WTC11 (cell line): ENCODE results near the gene COMMD10. TPM values are rescaled to one million over a fixed set of nuclear protein-coding genes. Genes with fewer than 3 reads are reported as not detected.

ENCODE experiments used
- ATAC-seq: fragments of 200-7000 bp; cut with Tn5 transposase; 2 replicates; pipeline ENCODE4 v1.10.0; 2021; ENCODE audit warnings: mild to moderate bottlenecking, moderate library complexity
- Bru-seq: library from RNA; stranded (reverse); fragments of 400-500 nt; gene quantifications from one replicate; lab custom pipeline; 2021; lab: Mats Ljungman, UMichigan
- CTCF ChIA-PET: fragments of 300-600 bp; sonication (Branson Sonifier 250); formaldehyde crosslinking; loops from one replicate; lab custom pipeline; 2021; ENCODE audit warnings: antibody characterized with exemption; lab: Charles Lee
- POLR2A ChIA-PET: fragments of 350-600 bp; sonication (Branson Sonifier 250); formaldehyde crosslinking; loops from one replicate; lab custom pipeline; 2021; ENCODE audit warnings: antibody characterized with exemption; lab: Charles Lee
- DNase-seq: peaks from one replicate; pipeline ENCODE4 v3.0.0; 2021; ENCODE audit warnings: low spot score
- H3K27ac Mint-ChIP-seq: 2 replicates; pipeline ENCODE4 v1.8.0; 2021; ENCODE audit warnings: mixed read lengths
- H3K27me3 Mint-ChIP-seq: 2 replicates; pipeline ENCODE4 v1.8.0; 2021; ENCODE audit warnings: low read depth, mild to moderate bottlenecking, moderate library complexity, mixed read lengths
- H3K36me3 Mint-ChIP-seq: 2 replicates; pipeline ENCODE4 v1.8.0; 2021; ENCODE audit warnings: mixed read lengths
- H3K4me1 Mint-ChIP-seq: 2 replicates; pipeline ENCODE4 v1.8.0; 2022; ENCODE audit warnings: mixed read lengths
- H3K4me3 Mint-ChIP-seq: 2 replicates; pipeline ENCODE4 v1.8.0; 2021; ENCODE audit warnings: mild to moderate bottlenecking, moderate library complexity, mixed read lengths
- H3K9me3 Mint-ChIP-seq: 2 replicates; pipeline ENCODE4 v1.8.0; 2021; ENCODE audit warnings: mixed read lengths
- AFF4 ChIP-seq: sonication (generic); formaldehyde crosslinking; IDR thresholded peaks from 2 replicates; pipeline ENCODE4 v1.8.1; 2023; ENCODE audit warnings: mild to moderate bottlenecking, missing genetic modification reagents, borderline replicate concordance
- ATF1 ChIP-seq: sonication (generic); formaldehyde crosslinking; IDR thresholded peaks from 2 replicates; pipeline ENCODE4 v1.8.1; 2023; ENCODE audit warnings: mild to moderate bottlenecking, moderate library complexity, missing genetic modification reagents
- ATF3 ChIP-seq: sonication (generic); formaldehyde crosslinking; conservative IDR thresholded peaks from 2 replicates; pipeline ENCODE4 v1.8.1; 2022; ENCODE audit warnings: mild to moderate bottlenecking, missing genetic modification reagents
- CREB1 ChIP-seq: sonication (generic); formaldehyde crosslinking; IDR thresholded peaks from 2 replicates; pipeline ENCODE4 v1.8.0; 2023; ENCODE audit warnings: mild to moderate bottlenecking, missing genetic modification reagents
- CREM ChIP-seq: sonication (generic); formaldehyde crosslinking; IDR thresholded peaks from 2 replicates; pipeline ENCODE4 v1.8.1; 2022; ENCODE audit warnings: mild to moderate bottlenecking, missing genetic modification reagents, moderate library complexity
- E2F5 ChIP-seq: sonication (generic); formaldehyde crosslinking; IDR thresholded peaks from 2 replicates; pipeline ENCODE4 v1.8.1; 2022; ENCODE audit warnings: mild to moderate bottlenecking, moderate library complexity, missing genetic modification reagents
- ESRRA ChIP-seq: sonication (generic); formaldehyde crosslinking; IDR thresholded peaks from 2 replicates; pipeline ENCODE4 v1.8.1; 2022; ENCODE audit warnings: mild to moderate bottlenecking, missing genetic modification reagents, borderline replicate concordance
- FOXK1 ChIP-seq: sonication (generic); formaldehyde crosslinking; IDR thresholded peaks from 2 replicates; pipeline ENCODE4 v1.8.0; 2022; ENCODE audit warnings: mild to moderate bottlenecking, moderate library complexity, missing genetic modification reagents
- FOXP1 ChIP-seq: sonication (generic); formaldehyde crosslinking; IDR thresholded peaks from 2 replicates; pipeline ENCODE4 v1.8.0; 2022; ENCODE audit warnings: missing genetic modification reagents, mild to moderate bottlenecking, moderate library complexity, borderline replicate concordance
- GABPB1 ChIP-seq: sonication (generic); formaldehyde crosslinking; IDR thresholded peaks from 2 replicates; pipeline ENCODE4 v1.8.1; 2023; ENCODE audit warnings: mild to moderate bottlenecking, missing genetic modification reagents
- IRF2 ChIP-seq: sonication (generic); formaldehyde crosslinking; IDR thresholded peaks from 2 replicates; pipeline ENCODE4 v1.8.0; 2022; ENCODE audit warnings: low read depth, missing genetic modification reagents, borderline replicate concordance
- KAT7 ChIP-seq: sonication (generic); formaldehyde crosslinking; IDR thresholded peaks from 2 replicates; pipeline ENCODE4 v1.8.1; 2023; ENCODE audit warnings: missing genetic modification reagents, mild to moderate bottlenecking, borderline replicate concordance
- MAX ChIP-seq: sonication (generic); formaldehyde crosslinking; IDR thresholded peaks from 2 replicates; pipeline ENCODE4 v1.8.0; 2022; ENCODE audit warnings: mild to moderate bottlenecking, missing genetic modification reagents
- MYBL2 ChIP-seq: sonication (generic); formaldehyde crosslinking; IDR thresholded peaks from 2 replicates; pipeline ENCODE4 v1.8.1; 2023; ENCODE audit warnings: mild to moderate bottlenecking, moderate library complexity, missing genetic modification reagents
- NFYB ChIP-seq: sonication (generic); formaldehyde crosslinking; conservative IDR thresholded peaks from 2 replicates; pipeline ENCODE4 v1.8.0; 2022; ENCODE audit warnings: low read depth, missing genetic modification reagents
- NR3C1 ChIP-seq: sonication (generic); formaldehyde crosslinking; conservative IDR thresholded peaks from 2 replicates; pipeline ENCODE4 v1.8.1; 2023; ENCODE audit warnings: low read depth, mild to moderate bottlenecking, missing genetic modification reagents
- RELA ChIP-seq: sonication (generic); formaldehyde crosslinking; IDR thresholded peaks from 2 replicates; pipeline ENCODE4 v1.8.1; 2022; ENCODE audit warnings: missing genetic modification reagents, mild to moderate bottlenecking, borderline replicate concordance
- SMAD3 ChIP-seq: sonication (generic); formaldehyde crosslinking; IDR thresholded peaks from 2 replicates; pipeline ENCODE4 v1.8.0; 2022; ENCODE audit warnings: missing genetic modification reagents, mild to moderate bottlenecking, borderline replicate concordance
- SOX15 ChIP-seq: fragments of 250-450 bp; sonication (Bioruptor Pico); IDR thresholded peaks from 2 replicates; pipeline ENCODE4 v1.9.0; 2021; ENCODE audit warnings: mild to moderate bottlenecking
- SP1 ChIP-seq: sonication (generic); formaldehyde crosslinking; conservative IDR thresholded peaks from 2 replicates; pipeline ENCODE4 v1.8.1; 2022; ENCODE audit warnings: missing genetic modification reagents
- TEAD1 ChIP-seq: sonication (generic); formaldehyde crosslinking; IDR thresholded peaks from 2 replicates; pipeline ENCODE4 v1.8.0; 2022; ENCODE audit warnings: mild to moderate bottlenecking, missing genetic modification reagents
- TP53 ChIP-seq: sonication (generic); formaldehyde crosslinking; IDR thresholded peaks from 2 replicates; pipeline ENCODE4 v1.8.1; 2023; ENCODE audit warnings: mild to moderate bottlenecking, missing genetic modification reagents
- ZNF121 ChIP-seq: sonication (generic); formaldehyde crosslinking; IDR thresholded peaks from 2 replicates; pipeline ENCODE4 v1.8.0; 2023; ENCODE audit warnings: missing genetic modification reagents
- ZNF219 ChIP-seq: sonication (generic); formaldehyde crosslinking; IDR thresholded peaks from 2 replicates; pipeline ENCODE4 v1.8.0; 2023; ENCODE audit warnings: missing genetic modification reagents, mild to moderate bottlenecking, borderline replicate concordance
- ZNF423 ChIP-seq: fragments of 250-450 bp; sonication (Bioruptor Pico); IDR thresholded peaks from 2 replicates; pipeline ENCODE4 v2.1.2; 2022; ENCODE audit warnings: mild to moderate bottlenecking, moderate library complexity
- long read RNA-seq, 3 experiments: library from RNA in 1 of 3; library from capped mRNA in 1 of 3; library from polyadenylated mRNA in 1 of 3; unstranded in 2 of 3; stranded (forward) in 1 of 3; transcript quantifications; one replicate each; pipeline ENCODE4 v2.0.0, GENCODE V29; 2021
- total RNA-seq: library from RNA; stranded (reverse); gene quantifications from 3 replicates; pipeline ENCODE4 v1.2.3, GENCODE V29; 2021
- TF ChIP-seq, protein P1 (sequence below): sonication (generic); formaldehyde crosslinking; IDR thresholded peaks from 2 replicates; pipeline ENCODE4 v1.8.1; 2023; ENCODE audit warnings: mild to moderate bottlenecking, missing genetic modification reagents, moderate library complexity
- TF ChIP-seq, protein P2 (sequence below): sonication (generic); formaldehyde crosslinking; IDR thresholded peaks from 2 replicates; pipeline ENCODE4 v1.8.0; 2022; ENCODE audit warnings: mild to moderate bottlenecking, missing genetic modification reagents
- TF ChIP-seq, protein P3 (sequence below): sonication (generic); formaldehyde crosslinking; IDR thresholded peaks from 2 replicates; pipeline ENCODE4 v1.8.1; 2022; ENCODE audit warnings: mild to moderate bottlenecking, missing genetic modification reagents, moderate library complexity, borderline replicate concordance

Gene COMMD10
- total RNA-seq (34.5 to 49.0 TPM (median 44.8 TPM) in 3 replicates), Bru-seq, nascent RNA (percentile 81 among the genes with signal in this experiment)
- long read RNA-seq, experiment 1, transcript COMMD10-201 (7 exons, 1,469 nt) = major isoform, 271 of 311 reads
- long read RNA-seq, experiment 1, partial matches to known transcripts = 9 of 311 reads
- long read RNA-seq, experiment 1, other reads (novel, unspliced or antisense) = 28 of 311 reads
- long read RNA-seq, experiment 2, transcript COMMD10-201 (7 exons, 1,469 nt) = major isoform, 33 of 83 reads
- long read RNA-seq, experiment 2, partial matches to known transcripts = 22 of 83 reads
- long read RNA-seq, experiment 2, other reads (novel, unspliced or antisense) = 28 of 83 reads
- long read RNA-seq, experiment 3, transcript COMMD10-201 (7 exons, 1,469 nt) = major isoform, 250 of 275 reads
- long read RNA-seq, experiment 3, partial matches to known transcripts = 4 of 275 reads
- long read RNA-seq, experiment 3, other reads (novel, unspliced or antisense) = 20 of 275 reads

GRCh38 chr5:116084871-116085715 lies at the start of gene COMMD10:
TSS of gene COMMD10 (plus strand) at chr5:116085025.
- H3K4me3 Mint-ChIP-seq = peak within 1 kb of the TSS; percentile 87
- ChIA-PET POLR2A (no interaction called here), CTCF (no interaction called here)
- ATAC-seq (peak; percentile 76), DNase-seq (peak; percentile 82)
- peak within 1 kb of the TSS; percentile 92 for H3K27ac Mint-ChIP-seq
- H3K9me3 Mint-ChIP-seq = no peaks in the 10 kb centered on the region
- TF ChIP-seq IRF2 (CRISPR knock-in tag) = no peak
- no peak for TF ChIP-seq SOX15 (CRISPR knock-in tag)
- TF ChIP-seq ZNF121 (CRISPR knock-in tag) = no peak
- no peak for TF ChIP-seq RELA (CRISPR knock-in tag)
- TF ChIP-seq, protein P1, sequence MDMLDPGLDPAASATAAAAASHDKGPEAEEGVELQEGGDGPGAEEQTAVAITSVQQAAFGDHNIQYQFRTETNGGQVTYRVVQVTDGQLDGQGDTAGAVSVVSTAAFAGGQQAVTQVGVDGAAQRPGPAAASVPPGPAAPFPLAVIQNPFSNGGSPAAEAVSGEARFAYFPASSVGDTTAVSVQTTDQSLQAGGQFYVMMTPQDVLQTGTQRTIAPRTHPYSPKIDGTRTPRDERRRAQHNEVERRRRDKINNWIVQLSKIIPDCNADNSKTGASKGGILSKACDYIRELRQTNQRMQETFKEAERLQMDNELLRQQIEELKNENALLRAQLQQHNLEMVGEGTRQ (CRISPR knock-in tag) = peak; percentile 87
- TF ChIP-seq ATF1 (CRISPR knock-in tag) = 0 out of 2 replicates have a peak, but pooled peaks have one; percentile 52
- TF ChIP-seq SP1 (CRISPR knock-in tag) = 0 out of 2 replicates have a peak, but pooled peaks have one; percentile 45
- TF ChIP-seq FOXP1 (CRISPR knock-in tag) = 0 out of 2 replicates have a peak, but pooled peaks have one; percentile 53
- TF ChIP-seq E2F5 (CRISPR knock-in tag) = no peak
- 0 out of 2 replicates have a peak, but pooled peaks have one; percentile 18 for TF ChIP-seq CREB1
- TF ChIP-seq MYBL2 = peak; percentile 2; the same call in 1 of the 2 replicates
- peak; percentile 46; the same call in 1 of the 2 replicates for TF ChIP-seq CREM (CRISPR knock-in tag)
- peak; percentile 85; the same call in 1 of the 2 replicates for TF ChIP-seq MAX
- peak; percentile 81; the same call in 1 of the 2 replicates for TF ChIP-seq SMAD3
- TF ChIP-seq ESRRA (CRISPR knock-in tag) = peak; percentile 67; the same call in 1 of the 2 replicates
- TF ChIP-seq, protein P2, sequence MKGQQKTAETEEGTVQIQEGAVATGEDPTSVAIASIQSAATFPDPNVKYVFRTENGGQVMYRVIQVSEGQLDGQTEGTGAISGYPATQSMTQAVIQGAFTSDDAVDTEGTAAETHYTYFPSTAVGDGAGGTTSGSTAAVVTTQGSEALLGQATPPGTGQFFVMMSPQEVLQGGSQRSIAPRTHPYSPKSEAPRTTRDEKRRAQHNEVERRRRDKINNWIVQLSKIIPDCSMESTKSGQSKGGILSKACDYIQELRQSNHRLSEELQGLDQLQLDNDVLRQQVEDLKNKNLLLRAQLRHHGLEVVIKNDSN (CRISPR knock-in tag) = peak; percentile 83
- TF ChIP-seq NFYB (CRISPR knock-in tag) = no peak
- peak; percentile 55; the same call in 1 of the 2 replicates for TF ChIP-seq FOXK1
- no peak for TF ChIP-seq NR3C1 (CRISPR knock-in tag)
- TF ChIP-seq, protein P3, sequence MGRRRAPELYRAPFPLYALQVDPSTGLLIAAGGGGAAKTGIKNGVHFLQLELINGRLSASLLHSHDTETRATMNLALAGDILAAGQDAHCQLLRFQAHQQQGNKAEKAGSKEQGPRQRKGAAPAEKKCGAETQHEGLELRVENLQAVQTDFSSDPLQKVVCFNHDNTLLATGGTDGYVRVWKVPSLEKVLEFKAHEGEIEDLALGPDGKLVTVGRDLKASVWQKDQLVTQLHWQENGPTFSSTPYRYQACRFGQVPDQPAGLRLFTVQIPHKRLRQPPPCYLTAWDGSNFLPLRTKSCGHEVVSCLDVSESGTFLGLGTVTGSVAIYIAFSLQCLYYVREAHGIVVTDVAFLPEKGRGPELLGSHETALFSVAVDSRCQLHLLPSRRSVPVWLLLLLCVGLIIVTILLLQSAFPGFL (CRISPR knock-in tag) = no peak
- TF ChIP-seq AFF4 (CRISPR knock-in tag) = no peak
- TF ChIP-seq ATF3 = no peak
- peak; percentile 91 for TF ChIP-seq KAT7 (CRISPR knock-in tag)
- 0 out of 2 replicates have a peak, but pooled peaks have one; percentile 41 for TF ChIP-seq TEAD1 (CRISPR knock-in tag)
- 0 out of 2 replicates have a peak, but pooled peaks have one; percentile 10 for TF ChIP-seq GABPB1 (CRISPR knock-in tag)
- TF ChIP-seq ZNF423 = no peak
- no peak for TF ChIP-seq ZNF219
- TF ChIP-seq TP53 (CRISPR knock-in tag) = no peak
- H3K4me1 Mint-ChIP-seq = peaks cover 19% of the 10 kb centered on the region
- H3K27me3 Mint-ChIP-seq = no peaks in the 10 kb centered on the region
- peaks cover 5% of the 10 kb centered on the region; the same call in 1 of the 2 replicates for H3K36me3 Mint-ChIP-seq
